OCI-LY3 (cell line): ENCODE data around the gene DCC.

ENCODE experiments used
- H2AFZ ChIP-seq: fragments of 200-600, 300-600 bp; shearing (Covaris generic); 2 replicates; pipeline ENCODE4 v1.6.0; 2014; ENCODE audit warnings: antibody characterized with exemption, low read depth, low read length
- H3K27ac ChIP-seq: fragments of 200-600, 300-600 bp; sonication (generic); 2 replicates; pipeline ENCODE4 v1.5.1; 2014; ENCODE audit warnings: mild to moderate bottlenecking, low read length, moderate library complexity, mixed read lengths
- H3K27me3 ChIP-seq: fragments of 200-600, 300-600 bp; sonication (generic); 2 replicates; pipeline ENCODE4 v1.6.1; 2014; ENCODE audit warnings: low read depth, low read length, mixed read lengths
- H3K36me3 ChIP-seq: fragments of 200-600, 300-600 bp; sonication (generic); replicated peaks from 2 replicates; pipeline ENCODE3; 2014; ENCODE audit warnings: low read depth, low read length, mixed read lengths
- H3K4me1 ChIP-seq: fragments of 300-600, 200-600 bp; sonication (generic); 2 replicates; pipeline ENCODE4 v1.6.1; 2014; ENCODE audit warnings: low read length, mixed read lengths
- H3K4me2 ChIP-seq: fragments of 200-600, 300-600 bp; sonication (generic); 2 replicates; pipeline ENCODE4 v1.6.1; 2014; ENCODE audit warnings: low read length, mixed read lengths
- H3K4me3 ChIP-seq: fragments of 300-600, 200-600 bp; sonication (generic); 2 replicates; pipeline ENCODE4 v1.5.1; 2014; ENCODE audit warnings: antibody characterized with exemption, mild to moderate bottlenecking, low read length, moderate library complexity
- H3K79me2 ChIP-seq: fragments of 300-600, 200-600 bp; shearing (Covaris generic); 2 replicates; pipeline ENCODE4 v1.6.1; 2014; ENCODE audit warnings: mild to moderate bottlenecking, low read length, mixed read lengths
- H3K9ac ChIP-seq: fragments of 300-600, 200-600 bp; shearing (Covaris generic); 2 replicates; pipeline ENCODE4 v1.6.0; 2014; ENCODE audit warnings: mild to moderate bottlenecking, low read length, moderate library complexity
- H3K9me3 ChIP-seq: fragments of 200-600, 300-600 bp; shearing (Covaris generic); 2 replicates; pipeline ENCODE4 v1.6.1; 2014; ENCODE audit warnings: low read length, mixed read lengths; ENCODE audit not compliant: insufficient read depth
- H4K20me1 ChIP-seq: fragments of 200-600, 300-600 bp; sonication (generic); 2 replicates; pipeline ENCODE4 v1.6.1; 2016; ENCODE audit warnings: low read length, mixed read lengths; ENCODE audit not compliant: insufficient read depth
- EZH2phosphoT487 ChIP-seq: fragments of 200-600 bp; shearing (Covaris generic); IDR thresholded peaks from 2 replicates; pipeline ENCODE4 v1.6.1; 2018; ENCODE audit warnings: antibody characterized with exemption, mixed run types, low read depth
- TF ChIP-seq, protein P1 (sequence below): fragments of 200-600, 300-600 bp; sonication (generic); IDR thresholded peaks from 2 replicates; pipeline ENCODE4 v1.5.1; 2014; ENCODE audit warnings: antibody characterized with exemption, low read length, low read depth

DCC gene

DNA sequence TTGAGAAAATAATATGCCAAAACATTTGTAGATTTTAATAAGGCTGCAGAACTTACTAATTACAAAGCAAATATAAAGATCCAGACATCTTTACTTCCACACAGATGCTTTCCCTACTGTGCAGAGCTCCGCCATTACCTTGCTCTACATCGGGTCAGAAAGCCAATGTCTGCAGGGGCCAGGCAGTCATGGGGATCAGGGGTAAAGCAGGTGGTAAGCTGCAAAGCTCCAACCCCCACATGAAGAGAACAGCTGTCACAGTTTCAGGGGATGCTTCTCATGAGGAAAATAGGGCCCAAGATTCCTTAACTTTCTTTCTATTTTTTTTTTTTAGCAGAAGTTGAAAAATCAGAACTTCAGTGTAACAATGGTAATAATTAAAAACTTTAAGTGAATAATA is 102.7 kb downstream of the DCC start:
- no peaks in the 10 kb centered on the region for H3K27me3 ChIP-seq
- no peaks in the 10 kb centered on the region for H4K20me1 ChIP-seq
- no peaks in the 10 kb centered on the region for H3K79me2 ChIP-seq
- H3K4me2 ChIP-seq, result no peak overlapping the region
- no peaks in the 10 kb centered on the region for H3K36me3 ChIP-seq
- no peak overlapping the region for H3K27ac ChIP-seq
- no peaks in the 10 kb centered on the region for H3K9me3 ChIP-seq
- no peaks in the 10 kb centered on the region for H3K4me1 ChIP-seq
- no peak overlapping the region for H3K4me3 ChIP-seq
- H2AFZ ChIP-seq, result no peak overlapping the region
- TF ChIP-seq, protein P1, sequence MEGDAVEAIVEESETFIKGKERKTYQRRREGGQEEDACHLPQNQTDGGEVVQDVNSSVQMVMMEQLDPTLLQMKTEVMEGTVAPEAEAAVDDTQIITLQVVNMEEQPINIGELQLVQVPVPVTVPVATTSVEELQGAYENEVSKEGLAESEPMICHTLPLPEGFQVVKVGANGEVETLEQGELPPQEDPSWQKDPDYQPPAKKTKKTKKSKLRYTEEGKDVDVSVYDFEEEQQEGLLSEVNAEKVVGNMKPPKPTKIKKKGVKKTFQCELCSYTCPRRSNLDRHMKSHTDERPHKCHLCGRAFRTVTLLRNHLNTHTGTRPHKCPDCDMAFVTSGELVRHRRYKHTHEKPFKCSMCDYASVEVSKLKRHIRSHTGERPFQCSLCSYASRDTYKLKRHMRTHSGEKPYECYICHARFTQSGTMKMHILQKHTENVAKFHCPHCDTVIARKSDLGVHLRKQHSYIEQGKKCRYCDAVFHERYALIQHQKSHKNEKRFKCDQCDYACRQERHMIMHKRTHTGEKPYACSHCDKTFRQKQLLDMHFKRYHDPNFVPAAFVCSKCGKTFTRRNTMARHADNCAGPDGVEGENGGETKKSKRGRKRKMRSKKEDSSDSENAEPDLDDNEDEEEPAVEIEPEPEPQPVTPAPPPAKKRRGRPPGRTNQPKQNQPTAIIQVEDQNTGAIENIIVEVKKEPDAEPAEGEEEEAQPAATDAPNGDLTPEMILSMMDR, result no peak
- no peak for TF ChIP-seq EZH2phosphoT487
- H3K9ac ChIP-seq, result no peak overlapping the region

DNA sequence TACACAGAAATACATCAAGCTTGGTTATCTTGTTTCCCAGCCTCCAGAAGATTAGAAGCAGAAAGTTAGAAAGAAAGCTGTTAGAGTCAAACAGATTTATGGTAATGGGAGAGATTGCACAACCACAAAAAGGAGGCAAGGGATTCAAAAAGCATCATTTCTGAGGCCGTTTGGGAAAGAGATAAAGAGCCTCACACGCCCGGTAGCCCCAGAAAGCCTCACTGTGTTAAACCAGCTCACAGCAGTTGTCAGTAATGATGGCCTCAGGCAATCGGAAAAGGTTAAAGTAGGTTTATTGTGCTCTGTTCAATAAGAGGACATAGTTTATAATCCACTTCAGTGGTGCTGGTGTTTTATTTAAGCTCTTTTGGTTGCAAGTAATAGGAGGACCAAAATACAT is 111.3 kb downstream of the DCC start:
- H3K4me3 ChIP-seq, result no peak overlapping the region
- H2AFZ ChIP-seq, result no peak overlapping the region
- H3K9ac ChIP-seq, result no peak overlapping the region
- no peaks in the 10 kb centered on the region for H4K20me1 ChIP-seq
- no peak overlapping the region for H3K27ac ChIP-seq
- TF ChIP-seq, protein P1, result no peak
- no peak for TF ChIP-seq EZH2phosphoT487
- H3K27me3 ChIP-seq, result no peaks in the 10 kb centered on the region
- no peak overlapping the region for H3K4me2 ChIP-seq
- no peaks in the 10 kb centered on the region for H3K4me1 ChIP-seq
- no peaks in the 10 kb centered on the region for H3K36me3 ChIP-seq
- H3K9me3 ChIP-seq, result no peaks in the 10 kb centered on the region
- no peaks in the 10 kb centered on the region for H3K79me2 ChIP-seq

DNA sequence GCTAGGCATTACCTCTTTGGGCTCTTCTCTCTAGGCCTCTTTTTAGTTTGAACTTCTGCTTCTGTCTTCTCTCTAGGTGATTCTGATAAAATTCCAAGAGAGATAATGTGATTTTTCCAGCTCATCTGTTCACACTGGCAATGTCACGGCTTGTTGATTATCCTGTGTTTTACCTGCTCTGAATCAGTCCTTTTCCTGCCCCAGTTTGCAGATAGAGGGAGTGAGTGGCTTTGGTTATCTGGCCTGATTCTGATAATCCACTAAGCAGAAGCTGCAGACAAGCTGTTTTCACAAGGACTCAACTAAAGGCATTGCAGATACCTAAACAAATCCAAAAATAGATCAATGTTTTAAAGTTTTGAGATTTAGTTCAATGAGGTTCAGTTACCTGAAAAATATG is 111.9 kb downstream of the DCC start:
- no peak for TF ChIP-seq EZH2phosphoT487
- TF ChIP-seq, protein P1, result peak; percentile 16; the same call in 1 of the 2 replicates

DNA sequence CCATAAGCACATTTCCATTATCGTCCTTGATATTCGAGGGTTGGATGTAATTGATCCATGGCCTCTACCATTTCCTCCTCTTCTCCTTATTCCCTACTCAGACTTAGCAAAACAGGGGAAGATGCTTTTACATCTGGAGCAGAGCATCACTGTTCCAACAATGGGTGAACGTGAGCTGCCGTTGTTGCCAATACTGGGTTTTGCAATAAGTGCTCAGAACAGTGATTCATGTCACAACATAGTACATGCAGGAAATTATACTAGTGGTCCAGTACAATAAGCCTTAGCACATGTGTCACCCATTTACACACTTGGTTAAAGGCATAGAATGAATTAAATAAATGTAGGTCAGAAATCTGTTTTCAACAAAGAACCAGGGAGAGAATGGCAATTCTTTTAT is 112.4 kb downstream of the DCC start:
- no peaks in the 10 kb centered on the region for H3K36me3 ChIP-seq
- H2AFZ ChIP-seq, result no peak overlapping the region
- no peaks in the 10 kb centered on the region for H4K20me1 ChIP-seq
- H3K9ac ChIP-seq, result no peak overlapping the region
- no peaks in the 10 kb centered on the region for H3K27me3 ChIP-seq
- TF ChIP-seq, protein P1, result no peak
- TF ChIP-seq EZH2phosphoT487, result no peak
- H3K4me3 ChIP-seq, result no peak overlapping the region
- no peaks in the 10 kb centered on the region for H3K4me1 ChIP-seq
- H3K9me3 ChIP-seq, result no peaks in the 10 kb centered on the region
- no peak overlapping the region for H3K27ac ChIP-seq
- no peak overlapping the region for H3K4me2 ChIP-seq
- H3K79me2 ChIP-seq, result no peaks in the 10 kb centered on the region

More for the DNA sequence above, 111.9 kb downstream of the DCC start:
- Histone ChIP-seq H3K9ac (no peak overlapping the region), H4K20me1 (no peaks in the 10 kb centered on the region), H3K27ac (no peak overlapping the region), H3K36me3 (no peaks in the 10 kb centered on the region), H3K79me2 (no peaks in the 10 kb centered on the region), H3K4me2 (no peak overlapping the region), H3K27me3 (no peaks in the 10 kb centered on the region), H3K4me3 (no peak overlapping the region), H2AFZ (no peak overlapping the region), H3K9me3 (no peaks in the 10 kb centered on the region), H3K4me1 (no peaks in the 10 kb centered on the region)
